22Rv1 (cell line): ENCODE data around the gene LRRTM4.

Experiments
- H3K27ac ChIP-seq: fragments of 450-650 bp; 2 replicates; pipeline ENCODE4 v1.5.1; 2017
- ZFX ChIP-seq: fragments of 450-650 bp; IDR thresholded peaks from 2 replicates; pipeline ENCODE4 v1.6.1; 2017; ENCODE audit warnings: antibody characterized with exemption, borderline replicate concordance
- TF ChIP-seq, protein P1 (sequence below): fragments of 450-650 bp; IDR thresholded peaks from 2 replicates; pipeline ENCODE4 v1.5.1; 2017; ENCODE audit warnings: mild to moderate bottlenecking

The LRRTM4 gene

DNA sequence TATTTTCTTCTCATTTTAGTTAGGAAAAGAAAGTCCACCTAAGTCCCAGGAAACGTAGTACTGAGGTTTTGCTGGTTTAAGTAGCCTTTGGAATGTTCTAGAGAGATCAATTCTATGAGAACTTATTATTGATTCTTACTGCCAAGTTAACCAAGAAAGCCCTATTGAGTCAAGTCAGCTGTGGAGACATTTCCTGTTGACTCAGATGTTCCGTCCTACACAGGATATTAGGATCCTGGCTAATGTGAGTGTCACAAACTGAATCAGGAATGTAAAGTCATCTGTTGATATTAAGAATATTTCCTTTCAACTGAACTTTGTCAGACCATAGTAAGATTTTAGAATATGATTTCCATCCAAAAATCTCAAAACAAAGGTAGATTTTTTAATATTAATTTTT, 654.3 kb downstream of the LRRTM4 start:
- no peak for TF ChIP-seq ZFX
- TF ChIP-seq, protein P1, sequence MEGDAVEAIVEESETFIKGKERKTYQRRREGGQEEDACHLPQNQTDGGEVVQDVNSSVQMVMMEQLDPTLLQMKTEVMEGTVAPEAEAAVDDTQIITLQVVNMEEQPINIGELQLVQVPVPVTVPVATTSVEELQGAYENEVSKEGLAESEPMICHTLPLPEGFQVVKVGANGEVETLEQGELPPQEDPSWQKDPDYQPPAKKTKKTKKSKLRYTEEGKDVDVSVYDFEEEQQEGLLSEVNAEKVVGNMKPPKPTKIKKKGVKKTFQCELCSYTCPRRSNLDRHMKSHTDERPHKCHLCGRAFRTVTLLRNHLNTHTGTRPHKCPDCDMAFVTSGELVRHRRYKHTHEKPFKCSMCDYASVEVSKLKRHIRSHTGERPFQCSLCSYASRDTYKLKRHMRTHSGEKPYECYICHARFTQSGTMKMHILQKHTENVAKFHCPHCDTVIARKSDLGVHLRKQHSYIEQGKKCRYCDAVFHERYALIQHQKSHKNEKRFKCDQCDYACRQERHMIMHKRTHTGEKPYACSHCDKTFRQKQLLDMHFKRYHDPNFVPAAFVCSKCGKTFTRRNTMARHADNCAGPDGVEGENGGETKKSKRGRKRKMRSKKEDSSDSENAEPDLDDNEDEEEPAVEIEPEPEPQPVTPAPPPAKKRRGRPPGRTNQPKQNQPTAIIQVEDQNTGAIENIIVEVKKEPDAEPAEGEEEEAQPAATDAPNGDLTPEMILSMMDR = no peak
- no peak overlapping the region for H3K27ac ChIP-seq

DNA sequence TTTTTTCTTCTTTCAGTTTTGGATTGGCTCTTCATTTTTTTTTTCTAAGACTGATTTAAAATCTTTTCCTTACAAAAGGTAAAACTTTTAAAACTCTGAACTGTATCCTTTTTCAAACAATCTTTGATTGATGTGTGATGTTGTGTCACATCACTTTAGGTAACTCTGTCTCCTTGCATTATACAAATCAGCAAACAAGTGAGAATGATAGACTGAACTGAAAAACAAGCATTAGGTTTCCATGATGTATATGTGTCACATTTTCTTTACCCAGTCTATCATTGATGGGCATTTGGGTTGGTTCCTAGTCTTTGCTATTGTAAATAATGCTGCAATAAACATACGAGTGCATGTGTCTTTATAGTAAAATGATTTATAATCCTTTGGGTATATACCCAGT, 655.7 kb downstream of the LRRTM4 start:
- no peak overlapping the region for H3K27ac ChIP-seq
- TF ChIP-seq, protein P1 = no peak
- no peak for TF ChIP-seq ZFX

DNA sequence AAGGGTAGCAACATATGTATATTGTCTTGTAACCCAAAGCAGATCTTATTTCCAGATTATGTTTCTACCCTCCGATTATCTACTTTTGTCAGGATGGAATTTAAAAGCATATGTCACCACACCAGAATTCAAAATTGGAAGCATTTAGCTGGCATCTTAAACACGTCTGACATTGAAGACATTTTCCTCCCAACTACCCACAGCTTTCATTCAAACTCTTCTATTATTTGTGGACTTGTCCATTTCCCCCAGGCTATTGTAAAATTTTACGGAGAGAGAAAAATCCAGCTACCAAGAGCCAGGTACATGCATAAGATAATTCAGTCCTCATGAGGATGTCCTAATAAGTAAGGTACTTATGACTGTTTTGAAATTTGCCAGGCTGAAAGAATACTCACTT, 659.3 kb downstream of the LRRTM4 start:
- TF ChIP-seq, protein P1 = no peak
- TF ChIP-seq ZFX = no peak
- no peak overlapping the region for H3K27ac ChIP-seq

DNA sequence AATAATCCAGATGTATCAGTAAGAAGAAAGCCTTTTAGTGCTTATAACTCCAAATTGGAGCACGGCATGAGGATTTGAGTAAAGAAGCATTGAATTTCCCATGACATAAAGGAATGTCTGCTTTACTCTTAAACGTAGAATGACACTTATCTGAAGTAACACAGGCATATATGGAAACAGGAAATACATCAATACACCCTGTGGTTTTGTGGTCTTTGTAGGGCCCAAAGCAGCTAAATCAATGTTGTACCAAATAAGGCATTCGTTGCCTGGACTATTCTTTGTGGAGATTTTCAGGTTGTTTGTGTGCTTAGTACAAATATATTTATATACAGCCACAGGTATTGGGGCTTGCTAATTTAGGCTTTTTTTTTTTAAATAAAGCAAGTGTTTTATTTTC, 660.5 kb downstream of the LRRTM4 start:
- H3K27ac ChIP-seq = no peak overlapping the region
- no peak for TF ChIP-seq ZFX
- TF ChIP-seq, protein P1 = no peak

GRCh38 chr2:76851000-76851399, 671.2 kb downstream of the LRRTM4 start:
- no peak overlapping the region for H3K27ac ChIP-seq
- TF ChIP-seq, protein P1 = no peak
- TF ChIP-seq ZFX = no peak

- TF ChIP-seq, protein P1 = no peak
- TF ChIP-seq ZFX = no peak
Observed at GRCh38 chr2:76849086-76849485, 673.1 kb downstream of the LRRTM4 start.

DNA sequence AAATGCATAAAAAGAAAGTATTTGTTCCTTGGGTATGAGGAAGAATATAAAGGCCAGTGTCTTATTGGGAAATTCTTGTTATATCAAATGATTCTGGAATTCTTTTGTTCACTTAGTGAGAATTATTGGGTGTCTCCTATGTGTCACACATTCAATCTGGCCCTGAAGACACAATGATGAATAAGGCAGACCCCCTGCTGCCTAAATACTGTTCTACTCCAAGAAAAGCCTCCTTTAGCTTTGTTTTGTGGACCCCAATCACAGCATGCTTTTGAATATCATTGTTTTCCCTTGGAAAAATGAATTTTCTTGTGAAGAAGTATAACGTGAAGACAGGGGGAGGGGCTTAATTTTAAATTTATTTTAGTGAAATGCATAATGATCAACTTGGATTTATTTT, 682.4 kb downstream of the LRRTM4 start:
- H3K27ac ChIP-seq = no peak overlapping the region
- no peak for TF ChIP-seq ZFX
- TF ChIP-seq, protein P1 = no peak

More at GRCh38 chr2:76849086-76849485, 673.1 kb downstream of the LRRTM4 start:
- no peak overlapping the region for H3K27ac ChIP-seq
